H1 (cell line): ENCODE measurements around the gene TSPAN32. TPM values are rescaled to one million over a fixed set of nuclear protein-coding genes. Genes with fewer than 3 reads are reported as not detected.

Experiments
- CTCF ChIA-PET: fragments of 300-600 bp; sonication (Branson Sonifier 250); formaldehyde crosslinking; loops from one replicate; lab custom pipeline; 2021; ENCODE audit not compliant: partially characterized antibody; lab: Charles Lee
- POLR2A ChIA-PET: fragments of 300-600 bp; sonication (Branson Sonifier 250); formaldehyde crosslinking; loops from one replicate; lab custom pipeline; 2021; ENCODE audit warnings: inconsistent platforms; ENCODE audit not compliant: partially characterized antibody; lab: Charles Lee
- DNase-seq, 2 experiments: peaks; one replicate each; pipeline versions ENCODE4 v3.0.0 to v3.0.0-alpha.2; 2010 to 2022; ENCODE audit warnings: low spot score in 2 of 2, low read depth in 1 of 2, mixed read lengths in 1 of 2
- FAIRE-seq: peaks from 2 replicates; lab custom pipeline; 2011; peaks lifted over from hg19 to GRCh38; lab: Jason Lieb, UNC
- H2AFZ ChIP-seq: 2 replicates; pipeline ENCODE4 v1.8.1; 2012; ENCODE audit warnings: low read length, inconsistent platforms
- H2AK5ac ChIP-seq: 2 replicates; pipeline ENCODE4 v1.6.1; 2013; ENCODE audit warnings: low read depth, low read length
- H2BK120ac ChIP-seq: replicated peaks from 2 replicates; pipeline ENCODE3; 2013; ENCODE audit warnings: low read depth, low read length, inconsistent platforms
- H2BK12ac ChIP-seq: 2 replicates; pipeline ENCODE4 v1.6.1; 2013; ENCODE audit warnings: low read depth, low read length
- H2BK15ac ChIP-seq: 2 replicates; pipeline ENCODE4 v1.6.1; 2013; ENCODE audit warnings: low read length
- H2BK20ac ChIP-seq: 2 replicates; pipeline ENCODE4 v1.6.1; 2013; ENCODE audit warnings: low read length
- H2BK5ac ChIP-seq: 2 replicates; pipeline ENCODE4 v1.6.1; 2013; ENCODE audit warnings: low read depth, low read length
- H3K14ac ChIP-seq: 2 replicates; pipeline ENCODE4 v1.6.1; 2013; ENCODE audit warnings: inconsistent platforms; ENCODE audit not compliant: insufficient read length
- H3K18ac ChIP-seq: 2 replicates; pipeline ENCODE4 v1.6.1; 2013; ENCODE audit warnings: low read length; ENCODE audit errors: extremely low read depth
- H3K23ac ChIP-seq: 2 replicates; pipeline ENCODE4 v1.6.1; 2013; ENCODE audit warnings: inconsistent platforms; ENCODE audit not compliant: insufficient read length
- H3K23me2 ChIP-seq: 2 replicates; pipeline ENCODE4 v1.6.1; 2013; ENCODE audit warnings: low read depth, low read length
- H3K27ac ChIP-seq: 2 replicates; pipeline ENCODE4 v1.6.1; 2011; ENCODE audit warnings: low read depth, low read length, inconsistent platforms
- H3K27me3 ChIP-seq, 4 experiments: replicated peaks in 1 of 4; 1 replicate in 1 of 4; 2 replicates in 3 of 4; pipeline versions ENCODE4 v1.6.1 to v1.8.1; 2011 to 2013; ENCODE audit warnings: low read length in 3 of 4, mild to moderate bottlenecking in 3 of 4, inconsistent platforms in 2 of 4, mixed read lengths in 2 of 4, moderate library complexity in 1 of 4; ENCODE audit not compliant: control insufficient read depth in 3 of 4, insufficient read depth in 3 of 4; ENCODE audit errors: extremely low read depth in 1 of 4
- H3K36me3 ChIP-seq, 4 experiments: 2 replicates each; pipeline versions ENCODE4 v1.6.1 to v1.8.1; 2011 to 2013; ENCODE audit warnings: mild to moderate bottlenecking in 4 of 4, low read length in 3 of 4, moderate library complexity in 2 of 4, control low read depth in 1 of 4, inconsistent platforms in 1 of 4; ENCODE audit not compliant: insufficient read depth in 4 of 4, control insufficient read depth in 2 of 4
- H3K4ac ChIP-seq: replicated peaks from 2 replicates; pipeline ENCODE3; 2013; ENCODE audit warnings: low read length, low read depth, mixed read lengths, inconsistent platforms; ENCODE audit not compliant: insufficient read length
- H3K4me1 ChIP-seq, 4 experiments: replicated peaks in 1 of 4; 1 replicate in 1 of 4; 2 replicates in 3 of 4; pipeline versions ENCODE4 v1.6.1 to v1.8.1; 2011 to 2013; ENCODE audit warnings: low read length in 3 of 4, inconsistent platforms in 2 of 4, mixed read lengths in 1 of 4; ENCODE audit not compliant: insufficient read depth in 4 of 4, control insufficient read depth in 3 of 4
- H3K4me2 ChIP-seq, 2 experiments: 2 replicates each; pipeline versions ENCODE4 v1.6.1 to v1.8.1; 2011 to 2013; ENCODE audit warnings: low read depth in 2 of 2, low read length in 2 of 2, control low read depth in 1 of 2, inconsistent platforms in 1 of 2, mild to moderate bottlenecking in 1 of 2; ENCODE audit not compliant: insufficient read depth in 1 of 2
- H3K4me3 ChIP-seq, 4 experiments: fragments of 200-600, 300-600 bp in 1 of 4; sonication (generic), shearing (Covaris generic), sonication (Bioruptor Twin) in 1 of 4; 2 replicates each; pipeline versions ENCODE4 v1.5.1 to v1.8.1; 2011 to 2016; ENCODE audit warnings: low read length in 4 of 4, low read depth in 3 of 4, control low read depth in 2 of 4, inconsistent platforms in 2 of 4, mild to moderate bottlenecking in 2 of 4, mixed read lengths in 1 of 4, moderate library complexity in 1 of 4; ENCODE audit not compliant: insufficient read depth in 2 of 4; ENCODE audit errors: extremely low read depth in 1 of 4
- H3K56ac ChIP-seq: replicated peaks from 2 replicates; pipeline ENCODE3; 2013; ENCODE audit warnings: low read depth, mild to moderate bottlenecking, mixed read lengths, low read length, inconsistent platforms; ENCODE audit not compliant: insufficient read length
- H3K79me1 ChIP-seq: 2 replicates; pipeline ENCODE4 v1.6.1; 2013; ENCODE audit warnings: low read depth, low read length, control low read depth
- H3K79me2 ChIP-seq, 2 experiments: 2 replicates each; pipeline versions ENCODE4 v1.6.1 to v1.8.1; 2012 to 2013; ENCODE audit warnings: low read length in 2 of 2, mild to moderate bottlenecking in 2 of 2, inconsistent platforms in 1 of 2; ENCODE audit not compliant: insufficient read depth in 2 of 2, control insufficient read depth in 1 of 2
- H3K9ac ChIP-seq, 4 experiments: replicated peaks in 1 of 4; 1 replicate in 1 of 4; 2 replicates in 3 of 4; pipeline versions ENCODE4 v1.6.1 to v1.8.1; 2011 to 2013; ENCODE audit warnings: low read depth in 3 of 4, low read length in 3 of 4, control low read depth in 2 of 4, mild to moderate bottlenecking in 2 of 4, moderate library complexity in 2 of 4, inconsistent platforms in 1 of 4; ENCODE audit errors: extremely low read depth in 1 of 4
- H3K9me3 ChIP-seq, 2 experiments: 2 replicates each; pipeline versions ENCODE4 v1.6.1 to v1.8.1; 2012 to 2013; ENCODE audit warnings: mild to moderate bottlenecking in 2 of 2, moderate library complexity in 2 of 2, control low read depth in 1 of 2, inconsistent platforms in 1 of 2, low read depth in 1 of 2, low read length in 1 of 2, mixed read lengths in 1 of 2; ENCODE audit not compliant: insufficient read depth in 2 of 2
- H4K20me1 ChIP-seq, 2 experiments: replicated peaks in 1 of 2; 2 replicates each; pipeline versions ENCODE3 to v1.8.1; 2011 to 2013; ENCODE audit warnings: inconsistent platforms in 2 of 2, low read length in 2 of 2, mild to moderate bottlenecking in 1 of 2; ENCODE audit not compliant: insufficient read depth in 2 of 2, control insufficient read depth in 1 of 2
- H4K5ac ChIP-seq: 2 replicates; pipeline ENCODE4 v1.6.1; 2013; ENCODE audit warnings: low read length, low read depth, mixed read lengths, inconsistent platforms; ENCODE audit not compliant: insufficient read length
- H4K8ac ChIP-seq: 2 replicates; pipeline ENCODE4 v1.8.0; 2013; ENCODE audit warnings: mild to moderate bottlenecking, moderate library complexity, low read length, inconsistent platforms; ENCODE audit not compliant: insufficient read depth; ENCODE audit errors: extremely low read depth
- H4K91ac ChIP-seq: replicated peaks from 2 replicates; pipeline ENCODE3; 2013; ENCODE audit warnings: low read length, mixed read lengths, inconsistent platforms; ENCODE audit not compliant: insufficient read length
- GTF2F1 ChIP-seq: IDR thresholded peaks from 2 replicates; pipeline ENCODE4 v1.6.1; 2012; ENCODE audit warnings: low read depth, low read length, improper control_type of control experiment, borderline replicate concordance
- WGBS, 2 experiments: shearing (Covaris generic) in 1 of 2; methylation state at CpG; one replicate each; pipeline versions ENCODE4 v1.1.6 to v1.1.7; 2013 to 2015; ENCODE audit warnings: low lambda C conversion rate in 2 of 2, mixed read lengths in 2 of 2, inconsistent platforms in 1 of 2, low coverage in 1 of 2, missing lambda C conversion rate in 1 of 2; ENCODE audit not compliant: insufficient replicate concordance in 2 of 2, insufficient coverage in 1 of 2, insufficient read length in 1 of 2; ENCODE audit errors: extremely low coverage in 1 of 2, missing lambda C conversion rate in 1 of 2; 5-methylcytosine and 5-hydroxymethylcytosine counted together
- polyA plus RNA-seq, 7 experiments: library from polyadenylated mRNA; depleted of rRNA in 3 of 7; stranded (reverse) in 5 of 7; unstranded in 2 of 7; fragments of >200 nt in 5 of 7; fragments of 200-250 nt in 2 of 7; gene quantifications; 1 replicate in 5 of 7; 2 replicates in 1 of 7; 4 replicates in 1 of 7; pipeline versions ENCODE4 v1.2.1 to v1.2.3, GENCODE V29; 2011 to 2013; ENCODE audit warnings: missing spikeins in 2 of 7, mixed read lengths in 2 of 7
- total RNA-seq: library from RNA; stranded (reverse); fragmentation: NEBNext Ultra II Directional; extraction: Animal tissue kit (Norgen Biotek cat#: 25700); gene quantifications from 2 replicates; pipeline ENCODE4 v1.2.1, GENCODE V29; 2021

TSPAN32 gene
- total and polyA plus RNA-seq, 2 of the 8 experiments (the other 6 are each of a cell fraction or from before 2014, with no cell fraction given): not detected

DNA sequence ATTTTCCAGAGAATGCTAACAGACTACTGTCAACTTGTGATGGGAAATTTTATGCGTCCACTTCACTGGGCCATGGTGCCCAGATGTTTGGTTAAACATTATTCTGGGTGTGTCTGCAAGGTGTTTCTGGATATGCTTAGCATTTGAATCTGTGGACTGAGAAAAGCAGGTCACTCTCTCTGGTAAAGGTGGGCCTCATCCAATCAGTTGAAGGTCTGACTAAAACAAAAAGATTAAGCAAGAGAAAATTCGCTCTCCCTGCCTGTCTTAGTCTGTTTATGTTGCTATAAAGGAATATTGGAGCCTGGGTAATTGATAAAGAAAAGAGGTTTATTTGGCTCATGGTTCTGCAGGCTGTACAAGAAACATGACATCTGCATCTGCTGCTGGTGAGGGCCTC is 43.2 kb downstream of the TSPAN32 start:
- WGBS, 2 experiments: 79% methylated on average over 2 of the region's 2 CpGs; no CpG with 5 or more reads in 1 of the 2 experiments
- H3K79me2 ChIP-seq: no peaks in the 10 kb centered on the region
- DNase-seq (no peak), FAIRE-seq (no peak)
- H2BK20ac ChIP-seq: no peak overlapping the region
- H3K23me2 ChIP-seq: no peaks in the 10 kb centered on the region
- H4K5ac ChIP-seq: no peak overlapping the region
- H2BK15ac ChIP-seq: no peak overlapping the region
- no peak overlapping the region for H2AK5ac ChIP-seq
- no peaks in the 10 kb centered on the region for H3K4me1 ChIP-seq
- ChIA-PET POLR2A (interaction anchor here (0.7 kb wide), 1 partner anchor 33 kb away, joined by 3 read pairs; no protein-coding TSS in a partner anchor), CTCF (interaction anchor here (0.9 to 1.5 kb wide), 3 partner anchors 16 to 40 kb away, joined by 3 to 6 read pairs (median 3); no protein-coding TSS in a partner anchor)
- no peak overlapping the region for H2AFZ ChIP-seq
- H3K56ac ChIP-seq: no peak overlapping the region
- no peak overlapping the region for H3K4me2 ChIP-seq
- H3K4ac ChIP-seq: no peak overlapping the region
- no peaks in the 10 kb centered on the region for H3K27me3 ChIP-seq
- H3K27ac ChIP-seq: no peak overlapping the region
- H3K79me1 ChIP-seq: no peaks in the 10 kb centered on the region; the same call in 1 of the 2 replicates
- no peak overlapping the region for H4K8ac ChIP-seq
- H3K14ac ChIP-seq: no peak overlapping the region
- no peak overlapping the region for H3K4me3 ChIP-seq
- no peaks in the 10 kb centered on the region for H4K20me1 ChIP-seq
- H3K9me3 ChIP-seq: peaks cover 13 to 30% of the 10 kb centered on the region in 2 experiments; a peak in 3 of 4 replicates
- H2BK5ac ChIP-seq: no peak overlapping the region
- H3K18ac ChIP-seq: no peak overlapping the region
- no peak overlapping the region for H2BK12ac ChIP-seq
- no peak overlapping the region for H4K91ac ChIP-seq
- no peaks in the 10 kb centered on the region for H3K36me3 ChIP-seq
- no peak overlapping the region for H3K23ac ChIP-seq
- no peak overlapping the region for H2BK120ac ChIP-seq
- no peak overlapping the region for H3K9ac ChIP-seq
- TF ChIP-seq GTF2F1: no peak
